Lower lobe of right lung (tissue), 2 donors: ENCODE data around the gene ZNG1B. TPM values are rescaled to one million over a fixed set of nuclear protein-coding genes. Genes with fewer than 3 reads are reported as not detected.
A peak's percentile ranks its signal among the peaks of the same experiment; 100 is the strongest.
"Not testable (repeated sequence)": the region's sequence is repeated elsewhere in the genome, so short reads cannot be mapped to it uniquely, and the experiment has no call there.

Experiments
- ATAC-seq, 2 donors: fragments of 200-7000 bp; cut with Tn5 transposase; one replicate each; pipeline ENCODE4 v1.9.1; 2020 to 2022; ENCODE audit warnings: mild to moderate bottlenecking in 2 of 2, moderate library complexity in 2 of 2
- DNase-seq: peaks from one replicate; pipeline ENCODE4 v3.0.0-alpha.2; 2020
- H3K27ac ChIP-seq: fragments of 200-600 bp; one replicate; pipeline ENCODE4 v1.8.0; 2022
- H3K27me3 ChIP-seq: fragments of 200-600 bp; one replicate; pipeline ENCODE4 v1.8.0; 2022; ENCODE audit warnings: low read depth
- H3K36me3 ChIP-seq: fragments of 200-600 bp; one replicate; pipeline ENCODE4 v1.8.0; 2022; ENCODE audit warnings: mild to moderate bottlenecking
- H3K4me1 ChIP-seq: fragments of 200-600 bp; one replicate; pipeline ENCODE4 v1.8.0; 2022
- H3K4me3 ChIP-seq: fragments of 200-600 bp; one replicate; pipeline ENCODE4 v1.8.0; 2022; ENCODE audit warnings: mild to moderate bottlenecking
- H3K9me3 ChIP-seq: fragments of 200-600 bp; one replicate; pipeline ENCODE4 v1.8.0; 2022
- intact Hi-C: fragments of 100-400 bp; cut with DNase I; formaldehyde crosslinking; loops from one replicate; pipeline ENCODE4 v1.11.0; 2022
- total RNA-seq: library from RNA; stranded (reverse); fragmentation: NEBNext Ultra II Directional; extraction: Animal tissue kit (Norgen Biotek cat#: 25700); gene quantifications from one replicate; pipeline ENCODE4 v1.2.1, GENCODE V29; 2021
- donor health status: DM: no; HTN: yes; CAD: no; lungs with severe emphysema.

ZNG1B gene
- total RNA-seq, 1 donor from 2014 or later: 32.0 TPM

DNA sequence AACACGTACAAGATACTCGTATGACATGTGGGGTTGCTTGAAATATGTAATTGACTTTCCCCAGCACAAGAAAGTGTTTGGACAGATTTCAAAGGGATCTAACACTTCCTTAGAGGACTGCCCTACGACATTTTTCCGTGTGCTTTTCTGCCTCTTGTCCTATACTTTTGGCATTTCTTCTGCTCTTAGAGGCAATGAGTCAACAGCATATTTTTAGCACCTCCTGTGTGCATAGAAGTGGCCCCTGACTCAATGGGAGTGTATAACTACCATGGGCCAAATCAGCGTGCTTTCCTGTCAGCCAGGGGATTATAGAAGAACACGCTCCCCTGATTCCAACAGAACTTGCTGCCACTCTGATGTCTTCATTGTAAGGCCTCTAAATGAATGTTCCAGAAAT, 99.1 kb downstream of the ZNG1B start:
- H3K36me3 ChIP-seq, intact Hi-C loops, H3K27ac ChIP-seq, DNase-seq, H3K4me3 ChIP-seq, H3K9me3 ChIP-seq, H3K27me3 ChIP-seq, H3K4me1 ChIP-seq: not testable (repeated sequence)
- ATAC-seq: peak; percentile 77 to 84

- H3K36me3 ChIP-seq, H3K4me3 ChIP-seq, intact Hi-C loops, DNase-seq, H3K27ac ChIP-seq, H3K9me3 ChIP-seq, H3K4me1 ChIP-seq, H3K27me3 ChIP-seq: not testable (repeated sequence)
- peak; percentile 37 to 62 for ATAC-seq
Observed at GRCh38 chr2:113540834-113541203, 103.3 kb downstream of the ZNG1B start.

DNA sequence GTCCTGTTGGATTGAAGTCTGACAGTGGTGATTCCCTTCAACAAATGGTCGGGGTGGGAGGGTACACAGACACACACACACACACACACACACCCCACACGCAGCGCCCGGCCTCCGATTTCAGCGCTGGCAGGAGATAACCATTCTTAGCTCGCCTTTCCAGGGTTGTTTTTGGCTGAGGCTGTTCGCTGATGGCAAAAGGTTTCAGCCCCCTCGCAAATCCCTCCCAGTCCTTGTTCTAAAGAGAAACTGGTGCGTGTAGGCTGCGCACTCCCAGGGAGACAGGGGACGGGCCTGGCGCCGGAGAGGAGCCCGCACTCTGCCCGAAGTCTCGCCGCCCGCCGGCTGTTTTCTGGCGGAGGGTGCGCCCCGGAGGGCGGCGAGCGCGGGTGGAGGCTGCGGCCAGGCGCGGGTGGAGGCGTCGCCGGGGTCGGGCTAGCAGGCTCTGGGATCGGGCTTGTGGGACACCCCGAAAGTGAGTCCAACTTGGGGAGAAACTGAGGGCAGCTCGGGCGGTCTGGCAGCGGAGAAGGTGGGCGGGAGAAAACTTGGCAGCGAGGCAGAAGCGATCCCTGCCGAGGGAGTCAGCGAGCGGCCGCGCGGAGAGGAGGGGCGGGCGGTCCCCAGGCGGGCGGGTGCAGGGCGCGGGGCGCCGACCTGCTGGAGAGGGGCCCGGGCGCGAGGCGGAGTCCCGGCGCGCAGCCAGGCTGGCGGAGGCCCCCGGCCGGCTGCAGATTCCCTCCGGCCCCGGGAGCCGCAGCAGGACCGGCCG, 103.9 kb downstream of the ZNG1B start:
- ATAC-seq (peak; percentile 84 to 85), DNase-seq (peak; percentile 51)
- H3K4me3 ChIP-seq: peak overlapping the region; percentile 68
- H3K27me3 ChIP-seq, intact Hi-C loops, H3K9me3 ChIP-seq, H3K4me1 ChIP-seq, H3K36me3 ChIP-seq: not testable (repeated sequence)
- peak overlapping the region; percentile 86 for H3K27ac ChIP-seq

DNA sequence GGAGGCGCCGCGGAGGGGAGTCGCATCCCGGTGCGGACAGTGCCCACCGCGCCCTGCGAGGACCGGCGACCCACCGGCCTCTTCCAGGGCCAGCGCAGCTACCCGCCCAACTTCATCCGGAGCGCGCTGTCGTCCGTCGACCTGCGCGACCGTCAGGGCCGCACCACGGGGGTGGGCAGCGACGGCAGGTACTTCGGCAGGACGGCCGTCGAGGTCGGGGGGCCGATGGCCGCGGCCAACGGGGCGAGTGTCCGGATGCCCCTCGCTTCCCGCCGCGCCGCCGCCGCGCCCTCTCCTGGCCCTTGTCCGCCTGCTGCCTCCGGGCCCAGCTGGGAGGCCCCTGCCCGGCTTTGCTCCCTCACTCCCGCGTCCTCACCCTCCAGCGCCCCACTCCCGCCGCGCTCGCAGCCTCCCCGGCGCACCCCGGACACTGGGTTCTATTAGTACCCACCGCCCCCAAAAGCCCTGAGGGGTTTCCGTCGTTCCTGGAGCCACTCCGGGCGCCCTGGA, 104.5 kb downstream of the ZNG1B start:
- ATAC-seq: peak; percentile 79 to 86
- peak overlapping the region; percentile 86 for H3K27ac ChIP-seq
- H3K27me3 ChIP-seq, H3K4me1 ChIP-seq, H3K36me3 ChIP-seq, intact Hi-C loops, H3K9me3 ChIP-seq: not testable (repeated sequence)
- DNase-seq: peak; percentile 46
- peak overlapping the region; percentile 68 for H3K4me3 ChIP-seq

DNA sequence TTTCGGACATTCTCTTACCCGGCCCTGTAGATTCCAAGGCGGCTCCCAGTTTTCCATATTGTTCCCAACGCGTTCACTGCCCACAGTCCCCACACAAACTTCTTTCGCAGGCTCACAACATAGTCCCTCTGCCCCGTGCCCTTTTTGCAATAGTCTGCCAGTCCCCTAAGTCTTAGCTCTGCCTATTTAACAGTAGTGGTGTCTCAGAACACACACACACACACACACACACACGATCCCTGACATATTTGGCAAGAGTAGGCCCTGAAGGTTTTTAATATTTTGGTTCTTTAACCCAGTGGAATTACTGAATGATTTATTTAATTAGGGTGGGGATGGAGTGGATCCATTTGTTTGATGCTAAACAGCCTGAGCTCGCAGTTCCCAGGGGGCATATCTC, 105.0 kb downstream of the ZNG1B start:
- H3K9me3 ChIP-seq, H3K4me1 ChIP-seq, DNase-seq, H3K27ac ChIP-seq, intact Hi-C loops, H3K36me3 ChIP-seq, H3K27me3 ChIP-seq: not testable (repeated sequence)
- peak overlapping the region; percentile 68 for H3K4me3 ChIP-seq
- ATAC-seq: peak; percentile 32 to 42

Other genes starting within 250 kb of the ZNG1B start
- 1.2 TPM for gene PAX8, start 158.8 kb upstream of the ZNG1B start, total RNA-seq
- gene FOXD4L1, start 61.0 kb downstream of the ZNG1B start, total RNA-seq: 0.62 TPM
- 28.9 TPM for gene RABL2A, start 189.6 kb downstream of the ZNG1B start, total RNA-seq